Neural cell (in vitro differentiated cells): ENCODE measurements around the gene RWDD1.

ENCODE experiments used
- CTCF ChIP-seq: fragments of 450-650 bp; IDR thresholded peaks from 2 replicates; pipeline ENCODE4 v1.5.1; 2014; ENCODE audit warnings: antibody characterized with exemption, mild to moderate bottlenecking, moderate library complexity; ENCODE audit not compliant: poor library complexity, severe bottlenecking
- MXI1 ChIP-seq: fragments of 450-650 bp; conservative IDR thresholded peaks from 2 replicates; pipeline ENCODE4 v1.6.1; 2014; ENCODE audit warnings: antibody characterized with exemption, mild to moderate bottlenecking; ENCODE audit not compliant: poor library complexity, severe bottlenecking
- RAD21 ChIP-seq: fragments of 450-650 bp; conservative IDR thresholded peaks from 2 replicates; pipeline ENCODE4 v1.6.1; 2014; ENCODE audit warnings: antibody characterized with exemption, mild to moderate bottlenecking, moderate library complexity
- REST ChIP-seq: IDR thresholded peaks from 2 replicates; pipeline ENCODE4 v1.6.1; 2012; ENCODE audit warnings: borderline replicate concordance
- TAF1 ChIP-seq: IDR thresholded peaks from 2 replicates; pipeline ENCODE4 v1.6.1; 2012; ENCODE audit warnings: low read depth

GRCh38 chr6:116577486-116577885 is 6.2 kb downstream of the RWDD1 start:
- no peak for TF ChIP-seq CTCF
- no peak for TF ChIP-seq RAD21
- no peak for TF ChIP-seq MXI1
- TF ChIP-seq TAF1: no peak
- TF ChIP-seq REST: no peak
